SK-N-SH (cell line): ENCODE results near the gene TTF2.

Experiments
- CHD2 ChIP-seq: fragments of 150-350 bp; IDR thresholded peaks from 2 replicates; pipeline ENCODE4 v1.6.1; 2018; ENCODE audit warnings: low read length; ENCODE audit not compliant: partially characterized antibody
- CTCF ChIP-seq: fragments of 200-600 bp; sonication (generic); IDR thresholded peaks from 2 replicates; pipeline ENCODE4 v1.6.1; 2017; ENCODE audit warnings: antibody characterized with exemption, mild to moderate bottlenecking, moderate library complexity
- EP300 ChIP-seq, 2 experiments: IDR thresholded peaks; 2 replicates each; pipeline versions ENCODE4 v1.4.0 to v1.6.1; 2012; ENCODE audit warnings: borderline replicate concordance in 1 of 2, low read depth in 1 of 2, low read length in 1 of 2
- FOXJ3 ChIP-seq: sonication (generic); formaldehyde crosslinking; IDR thresholded peaks from 2 replicates; pipeline ENCODE4 v1.5.1; 2020; ENCODE audit warnings: mild to moderate bottlenecking, missing genetic modification reagents
- FOXM1 ChIP-seq: IDR thresholded peaks from 2 replicates; pipeline ENCODE4 v1.4.0; 2012; ENCODE audit warnings: low read depth, mild to moderate bottlenecking
- MAX ChIP-seq: IDR thresholded peaks from 2 replicates; pipeline ENCODE4 v1.4.0; 2012; ENCODE audit warnings: low read depth
- NRF1 ChIP-seq: IDR thresholded peaks from 2 replicates; pipeline ENCODE4 v1.6.1; 2012; ENCODE audit warnings: low read depth, mild to moderate bottlenecking, low read length
- TCF12 ChIP-seq: IDR thresholded peaks from 2 replicates; pipeline ENCODE4 v1.4.0; 2012

GRCh38 chr1:117112047-117112717 is 52.1 kb downstream of the TTF2 start:
- TF ChIP-seq MAX: no peak
- no peak for TF ChIP-seq CTCF
- TF ChIP-seq FOXM1: no peak
- no peak for TF ChIP-seq EP300 (IDR thresholded peaks at IDR 0.05; ENCODE audit: borderline replicate concordance in 1 of 2, low read depth in 1 of 2, low read length in 1 of 2)
- no peak for TF ChIP-seq TCF12
- TF ChIP-seq NRF1: no peak
- TF ChIP-seq FOXJ3 (CRISPR knock-in tag): no peak
- no peak for TF ChIP-seq CHD2
